H1 (cell line): Measurements from ENCODE around the gene ARHGAP32. TPM values are rescaled to one million over a fixed set of nuclear protein-coding genes. Genes with fewer than 3 reads are reported as not detected.

ENCODE experiments used
- ASH2L ChIP-seq: fragments of 200-600, 300-600 bp; sonication (generic); IDR thresholded peaks from one replicate; pipeline ENCODE4 v1.7.1; 2017; ENCODE audit warnings: low read length
- CEBPB ChIP-seq: IDR thresholded peaks from 2 replicates; pipeline ENCODE4 v1.6.1; 2012; ENCODE audit warnings: low read depth, low read length
- GTF2F1 ChIP-seq: IDR thresholded peaks from 2 replicates; pipeline ENCODE4 v1.6.1; 2012; ENCODE audit warnings: low read depth, low read length, improper control_type of control experiment, borderline replicate concordance
- HDAC2 ChIP-seq, 2 experiments: fragments of 300-600 bp in 1 of 2; sonication (generic) in 1 of 2; IDR thresholded peaks; 2 replicates each; pipeline ENCODE4 v1.6.1; 2011 to 2012; ENCODE audit warnings: low read depth in 2 of 2, low read length in 2 of 2, mild to moderate bottlenecking in 2 of 2, moderate library complexity in 2 of 2, borderline replicate concordance in 1 of 2, inconsistent platforms in 1 of 2
- HDAC6 ChIP-seq: IDR thresholded peaks from one replicate; pipeline ENCODE4 v1.7.1; 2012; ENCODE audit warnings: low read depth, mild to moderate bottlenecking, inconsistent platforms, low read length, moderate library complexity
- KDM5A ChIP-seq: fragments of 200-600 bp; IDR thresholded peaks from 2 replicates; pipeline ENCODE4 v1.7.1; 2012; ENCODE audit warnings: mild to moderate bottlenecking, low read length, inconsistent platforms, mixed read lengths
- NANOG ChIP-seq: IDR thresholded peaks from 2 replicates; pipeline ENCODE4 v1.6.1; 2011; ENCODE audit warnings: low read length, low read depth, mild to moderate bottlenecking, inconsistent platforms; ENCODE audit not compliant: insufficient read depth, poor library complexity, severe bottlenecking
- RAD21 ChIP-seq, 2 experiments: IDR thresholded peaks in 1 of 2; conservative IDR thresholded peaks in 1 of 2; 2 replicates each; pipeline ENCODE4 v1.6.1; 2011; ENCODE audit warnings: low read depth in 2 of 2, low read length in 2 of 2, improper control_type of control experiment in 1 of 2, inconsistent platforms in 1 of 2, mild to moderate bottlenecking in 1 of 2, moderate library complexity in 1 of 2
- polyA plus RNA-seq, 7 experiments: library from polyadenylated mRNA; depleted of rRNA in 3 of 7; stranded (reverse) in 5 of 7; unstranded in 2 of 7; fragments of >200 nt in 5 of 7; fragments of 200-250 nt in 2 of 7; gene quantifications; 1 replicate in 5 of 7; 2 replicates in 1 of 7; 4 replicates in 1 of 7; pipeline versions ENCODE4 v1.2.1 to v1.2.3, GENCODE V29; 2011 to 2013; ENCODE audit warnings: missing spikeins in 2 of 7, mixed read lengths in 2 of 7
- total RNA-seq: library from RNA; stranded (reverse); fragmentation: NEBNext Ultra II Directional; extraction: Animal tissue kit (Norgen Biotek cat#: 25700); gene quantifications from 2 replicates; pipeline ENCODE4 v1.2.1, GENCODE V29; 2021
- TF ChIP-seq, protein P1 (sequence below): fragments of 300-600 bp; sonication (generic); IDR thresholded peaks from 2 replicates; pipeline ENCODE4 v1.7.1; 2012; ENCODE audit warnings: low read length, moderate library complexity, mild to moderate bottlenecking, inconsistent platforms; ENCODE audit not compliant: insufficient replicate concordance

ARHGAP32 gene
- total and polyA plus RNA-seq, 2 of the 8 experiments (the other 6 are each of a cell fraction or from before 2014, with no cell fraction given) = 13.7 to 30.0 TPM

DNA sequence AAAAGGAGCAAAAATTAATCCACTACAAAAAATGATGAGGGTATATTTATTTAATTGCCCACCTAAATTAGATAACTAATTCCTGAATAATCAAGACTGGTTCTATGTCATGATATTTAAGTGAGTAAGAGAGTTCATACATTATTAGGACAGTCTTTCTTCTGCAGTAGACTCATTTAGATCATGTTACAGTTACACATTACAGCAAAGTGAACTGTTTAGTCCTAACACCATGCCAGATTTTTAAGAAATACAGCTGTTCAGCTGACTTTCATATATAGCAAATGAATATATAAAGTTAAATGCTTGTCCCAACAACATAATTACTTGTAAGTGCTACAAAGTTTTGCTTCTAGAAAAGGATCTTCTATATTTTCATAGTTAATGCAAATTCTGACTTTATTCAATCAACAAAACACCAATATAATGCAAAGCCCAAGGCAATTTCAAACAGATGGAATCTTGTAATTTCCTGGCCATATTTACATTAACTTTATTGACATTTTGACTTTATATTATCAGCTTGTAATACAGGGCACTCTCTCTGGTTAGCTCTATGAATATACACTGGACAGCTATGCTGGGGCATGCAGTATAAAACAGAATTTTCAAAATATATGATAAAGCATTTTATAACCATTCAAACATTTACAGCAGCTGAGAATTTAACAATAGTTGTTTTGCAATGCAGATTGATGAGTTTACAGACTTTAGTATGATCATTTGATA is 203.7 kb downstream of the ARHGAP32 start (continued):
- TF ChIP-seq, protein P1, sequence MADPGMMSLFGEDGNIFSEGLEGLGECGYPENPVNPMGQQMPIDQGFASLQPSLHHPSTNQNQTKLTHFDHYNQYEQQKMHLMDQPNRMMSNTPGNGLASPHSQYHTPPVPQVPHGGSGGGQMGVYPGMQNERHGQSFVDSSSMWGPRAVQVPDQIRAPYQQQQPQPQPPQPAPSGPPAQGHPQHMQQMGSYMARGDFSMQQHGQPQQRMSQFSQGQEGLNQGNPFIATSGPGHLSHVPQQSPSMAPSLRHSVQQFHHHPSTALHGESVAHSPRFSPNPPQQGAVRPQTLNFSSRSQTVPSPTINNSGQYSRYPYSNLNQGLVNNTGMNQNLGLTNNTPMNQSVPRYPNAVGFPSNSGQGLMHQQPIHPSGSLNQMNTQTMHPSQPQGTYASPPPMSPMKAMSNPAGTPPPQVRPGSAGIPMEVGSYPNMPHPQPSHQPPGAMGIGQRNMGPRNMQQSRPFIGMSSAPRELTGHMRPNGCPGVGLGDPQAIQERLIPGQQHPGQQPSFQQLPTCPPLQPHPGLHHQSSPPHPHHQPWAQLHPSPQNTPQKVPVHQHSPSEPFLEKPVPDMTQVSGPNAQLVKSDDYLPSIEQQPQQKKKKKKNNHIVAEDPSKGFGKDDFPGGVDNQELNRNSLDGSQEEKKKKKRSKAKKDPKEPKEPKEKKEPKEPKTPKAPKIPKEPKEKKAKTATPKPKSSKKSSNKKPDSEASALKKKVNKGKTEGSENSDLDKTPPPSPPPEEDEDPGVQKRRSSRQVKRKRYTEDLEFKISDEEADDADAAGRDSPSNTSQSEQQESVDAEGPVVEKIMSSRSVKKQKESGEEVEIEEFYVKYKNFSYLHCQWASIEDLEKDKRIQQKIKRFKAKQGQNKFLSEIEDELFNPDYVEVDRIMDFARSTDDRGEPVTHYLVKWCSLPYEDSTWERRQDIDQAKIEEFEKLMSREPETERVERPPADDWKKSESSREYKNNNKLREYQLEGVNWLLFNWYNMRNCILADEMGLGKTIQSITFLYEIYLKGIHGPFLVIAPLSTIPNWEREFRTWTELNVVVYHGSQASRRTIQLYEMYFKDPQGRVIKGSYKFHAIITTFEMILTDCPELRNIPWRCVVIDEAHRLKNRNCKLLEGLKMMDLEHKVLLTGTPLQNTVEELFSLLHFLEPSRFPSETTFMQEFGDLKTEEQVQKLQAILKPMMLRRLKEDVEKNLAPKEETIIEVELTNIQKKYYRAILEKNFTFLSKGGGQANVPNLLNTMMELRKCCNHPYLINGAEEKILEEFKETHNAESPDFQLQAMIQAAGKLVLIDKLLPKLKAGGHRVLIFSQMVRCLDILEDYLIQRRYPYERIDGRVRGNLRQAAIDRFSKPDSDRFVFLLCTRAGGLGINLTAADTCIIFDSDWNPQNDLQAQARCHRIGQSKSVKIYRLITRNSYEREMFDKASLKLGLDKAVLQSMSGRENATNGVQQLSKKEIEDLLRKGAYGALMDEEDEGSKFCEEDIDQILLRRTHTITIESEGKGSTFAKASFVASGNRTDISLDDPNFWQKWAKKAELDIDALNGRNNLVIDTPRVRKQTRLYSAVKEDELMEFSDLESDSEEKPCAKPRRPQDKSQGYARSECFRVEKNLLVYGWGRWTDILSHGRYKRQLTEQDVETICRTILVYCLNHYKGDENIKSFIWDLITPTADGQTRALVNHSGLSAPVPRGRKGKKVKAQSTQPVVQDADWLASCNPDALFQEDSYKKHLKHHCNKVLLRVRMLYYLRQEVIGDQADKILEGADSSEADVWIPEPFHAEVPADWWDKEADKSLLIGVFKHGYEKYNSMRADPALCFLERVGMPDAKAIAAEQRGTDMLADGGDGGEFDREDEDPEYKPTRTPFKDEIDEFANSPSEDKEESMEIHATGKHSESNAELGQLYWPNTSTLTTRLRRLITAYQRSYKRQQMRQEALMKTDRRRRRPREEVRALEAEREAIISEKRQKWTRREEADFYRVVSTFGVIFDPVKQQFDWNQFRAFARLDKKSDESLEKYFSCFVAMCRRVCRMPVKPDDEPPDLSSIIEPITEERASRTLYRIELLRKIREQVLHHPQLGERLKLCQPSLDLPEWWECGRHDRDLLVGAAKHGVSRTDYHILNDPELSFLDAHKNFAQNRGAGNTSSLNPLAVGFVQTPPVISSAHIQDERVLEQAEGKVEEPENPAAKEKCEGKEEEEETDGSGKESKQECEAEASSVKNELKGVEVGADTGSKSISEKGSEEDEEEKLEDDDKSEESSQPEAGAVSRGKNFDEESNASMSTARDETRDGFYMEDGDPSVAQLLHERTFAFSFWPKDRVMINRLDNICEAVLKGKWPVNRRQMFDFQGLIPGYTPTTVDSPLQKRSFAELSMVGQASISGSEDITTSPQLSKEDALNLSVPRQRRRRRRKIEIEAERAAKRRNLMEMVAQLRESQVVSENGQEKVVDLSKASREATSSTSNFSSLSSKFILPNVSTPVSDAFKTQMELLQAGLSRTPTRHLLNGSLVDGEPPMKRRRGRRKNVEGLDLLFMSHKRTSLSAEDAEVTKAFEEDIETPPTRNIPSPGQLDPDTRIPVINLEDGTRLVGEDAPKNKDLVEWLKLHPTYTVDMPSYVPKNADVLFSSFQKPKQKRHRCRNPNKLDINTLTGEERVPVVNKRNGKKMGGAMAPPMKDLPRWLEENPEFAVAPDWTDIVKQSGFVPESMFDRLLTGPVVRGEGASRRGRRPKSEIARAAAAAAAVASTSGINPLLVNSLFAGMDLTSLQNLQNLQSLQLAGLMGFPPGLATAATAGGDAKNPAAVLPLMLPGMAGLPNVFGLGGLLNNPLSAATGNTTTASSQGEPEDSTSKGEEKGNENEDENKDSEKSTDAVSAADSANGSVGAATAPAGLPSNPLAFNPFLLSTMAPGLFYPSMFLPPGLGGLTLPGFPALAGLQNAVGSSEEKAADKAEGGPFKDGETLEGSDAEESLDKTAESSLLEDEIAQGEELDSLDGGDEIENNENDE = no peak
- no peak for TF ChIP-seq KDM5A
- no peak for TF ChIP-seq HDAC2 (IDR thresholded peaks at IDR 0.05; ENCODE audit: borderline replicate concordance in 1 of 2, low read depth in 2 of 2, low read length in 2 of 2)
- TF ChIP-seq HDAC6 = no peak
- TF ChIP-seq ASH2L = no peak
- TF ChIP-seq CEBPB = no peak
- no peak for TF ChIP-seq GTF2F1
- TF ChIP-seq NANOG = no peak
- TF ChIP-seq RAD21 (IDR thresholded peaks at IDR 0.05 in 1 of 2, conservative IDR thresholded peaks at IDR 0.05 in 1 of 2; ENCODE audit: low read depth in 2 of 2, low read length in 2 of 2) = no peak
